ENCODE results near the gene LY6G5C.

The LY6G5C gene

DNA sequence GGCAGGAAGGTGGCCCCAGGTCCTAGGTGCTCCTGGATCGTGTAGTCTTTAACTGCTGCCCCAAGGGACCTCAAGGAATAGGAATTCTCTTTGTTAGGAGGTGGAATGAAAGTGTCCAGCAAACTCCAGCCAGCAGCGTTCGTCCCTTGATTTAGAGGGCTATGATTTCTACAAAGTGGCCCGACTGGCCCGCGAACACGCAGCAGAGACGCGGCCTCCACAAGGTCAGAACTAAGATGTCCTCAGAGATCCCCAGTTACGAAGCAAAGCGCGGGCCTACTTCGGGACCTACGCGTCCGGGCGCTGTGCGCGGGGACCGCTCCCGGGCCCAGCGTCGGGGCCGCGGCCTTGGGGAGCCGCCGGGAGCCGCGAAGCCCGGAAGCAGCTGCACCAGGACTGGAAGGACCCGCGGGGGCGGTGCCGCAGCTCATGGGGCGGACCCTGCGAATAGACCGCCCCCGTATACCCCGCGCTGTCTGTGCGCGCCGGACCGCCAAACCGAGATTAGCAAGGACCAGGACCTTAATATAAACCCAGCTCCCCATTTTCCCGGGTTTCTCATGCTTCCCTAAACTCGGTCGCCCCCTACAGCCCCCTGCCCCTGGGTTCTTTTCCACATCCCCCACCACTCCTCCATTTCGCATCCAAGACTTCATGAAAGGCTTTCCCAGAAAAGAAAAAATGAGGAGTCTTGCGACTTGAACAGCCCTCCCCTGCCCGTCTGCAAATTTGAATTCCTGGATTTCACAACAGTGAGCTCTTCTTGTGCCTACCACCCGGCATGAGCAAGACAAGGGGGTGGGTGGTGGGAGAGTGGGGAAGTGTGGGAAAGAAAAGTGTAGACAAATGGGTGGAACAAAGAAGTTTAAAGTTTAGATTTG, 20.2 kb downstream of the LY6G5C start, which contains the start of gene C6orf47:
Gene C6orf47, minus strand, starts transcription at position 398 of the 881 bp plus-strand sequence. CDS start 831 bp downstream, outside the sequence.
- peak; percentile 94 for DNase-seq

DNA sequence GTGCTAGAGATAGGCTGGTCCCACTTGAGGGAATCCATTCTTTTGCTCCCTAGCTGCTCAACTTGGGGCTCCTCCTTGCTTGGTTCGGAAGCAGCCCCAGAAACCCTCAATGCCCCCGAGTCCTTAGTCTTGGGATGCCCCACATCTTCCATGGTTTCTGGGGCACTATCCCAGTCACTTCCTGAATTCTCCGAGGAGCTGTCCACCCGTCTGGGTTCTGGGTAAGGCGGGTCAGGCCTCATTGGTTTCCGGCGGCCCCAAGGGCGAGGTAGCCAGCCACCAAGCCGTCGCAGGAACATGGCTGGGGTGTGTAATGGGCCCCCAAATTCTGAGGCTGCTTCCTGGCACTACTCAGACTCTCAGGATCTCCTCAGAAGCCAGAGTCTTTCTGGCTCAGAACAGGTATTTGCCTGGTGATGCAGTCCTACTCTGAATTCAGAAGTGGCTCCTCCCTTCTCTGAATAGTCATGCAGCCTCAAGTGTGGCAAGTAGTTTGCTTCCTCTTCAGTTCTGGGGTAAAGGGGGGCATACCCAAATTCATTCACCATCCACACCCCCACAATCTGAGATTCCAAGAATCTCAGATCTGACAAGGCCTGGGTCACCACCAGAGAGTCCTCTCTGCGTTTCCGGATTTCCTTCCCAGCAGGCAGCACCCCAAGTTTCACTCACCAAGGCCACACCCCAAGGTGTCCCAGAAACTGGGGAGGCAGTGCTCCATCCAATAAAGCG, 21.1 kb downstream of the LY6G5C start:
- DNase-seq: peak; percentile 37

DNA sequence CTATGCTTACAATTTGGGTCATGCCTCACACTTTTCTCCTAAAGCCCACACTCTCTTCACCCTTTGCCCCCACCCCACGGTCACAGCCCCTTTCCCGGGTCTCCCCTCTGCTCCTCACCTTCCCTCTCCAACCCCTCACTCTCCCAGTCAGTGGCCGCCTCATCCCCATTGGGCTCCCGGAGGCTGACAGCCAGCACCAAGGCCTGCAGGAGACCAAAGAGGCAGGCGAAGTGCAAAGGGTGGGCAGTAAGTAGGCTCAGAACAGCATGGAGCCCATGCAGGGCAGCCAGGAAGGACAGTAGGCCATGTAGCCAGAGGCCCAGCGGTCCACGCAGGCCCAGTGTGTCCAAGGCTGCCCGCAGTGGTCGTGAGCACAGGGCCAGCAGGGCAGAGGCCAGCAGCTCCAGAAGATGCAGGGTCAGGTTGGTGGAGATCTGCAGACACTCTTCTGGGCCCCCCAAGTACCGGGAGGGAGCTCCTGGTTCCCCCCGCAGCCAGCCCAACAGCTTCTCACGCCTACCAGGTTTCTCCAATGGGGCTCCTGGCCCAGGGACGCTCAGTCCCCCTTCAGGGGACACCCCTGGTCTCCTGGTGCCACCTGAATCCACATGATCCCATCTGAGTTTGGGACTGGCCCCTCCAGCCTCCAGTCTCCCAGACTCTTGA, 21.8 kb downstream of the LY6G5C start:
- no peak for DNase-seq

- no peak for DNase-seq
These were observed 22.6 kb downstream of the LY6G5C start for GRCh38 chr6:31658158-31658688.

DNA sequence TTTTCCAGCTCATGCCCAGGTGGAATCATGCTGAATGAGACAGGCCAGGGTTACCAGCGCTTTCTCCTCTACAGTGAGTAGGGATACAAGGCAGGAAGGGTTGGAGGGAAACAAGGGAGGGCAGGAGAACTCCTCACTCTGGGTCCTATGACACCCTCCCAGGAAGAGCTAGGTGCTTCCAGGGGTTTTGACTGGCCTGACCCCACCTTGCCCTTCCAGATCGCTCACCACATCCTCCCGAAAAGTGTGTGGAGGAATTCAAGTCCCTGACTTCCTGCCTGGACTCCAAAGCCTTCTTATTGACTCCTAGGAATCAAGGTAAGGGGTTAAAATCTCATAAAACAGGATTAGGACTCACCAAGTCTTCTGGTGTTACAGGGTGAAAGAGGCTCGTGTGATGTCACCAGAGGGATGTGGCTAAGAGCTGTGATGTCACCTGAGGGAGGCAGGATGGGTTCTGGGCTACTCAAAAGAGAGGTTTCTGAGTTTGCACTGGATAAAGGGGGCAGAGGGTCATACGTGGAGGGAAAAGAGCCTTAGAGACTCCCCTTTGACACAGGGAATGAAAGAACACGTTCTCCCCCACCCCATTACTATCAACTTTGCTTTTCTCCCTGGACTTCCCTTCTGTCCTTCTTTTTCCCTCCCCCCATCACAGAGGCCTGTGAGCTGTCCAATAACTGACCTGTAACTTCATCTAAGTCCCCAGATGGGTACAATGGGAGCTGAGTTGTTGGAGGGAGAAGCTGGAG, 23.3 kb downstream of the LY6G5C start:
- no peak for DNase-seq

GRCh38 chr6:31655349-31656237, 25.3 kb downstream of the LY6G5C start, which contains the start of gene APOM:
Gene APOM, plus strand, starts transcription at chr6:31655894. Its CDS starts 73 bp downstream, at chr6:31655967.
- DNase-seq: no peak

DNA sequence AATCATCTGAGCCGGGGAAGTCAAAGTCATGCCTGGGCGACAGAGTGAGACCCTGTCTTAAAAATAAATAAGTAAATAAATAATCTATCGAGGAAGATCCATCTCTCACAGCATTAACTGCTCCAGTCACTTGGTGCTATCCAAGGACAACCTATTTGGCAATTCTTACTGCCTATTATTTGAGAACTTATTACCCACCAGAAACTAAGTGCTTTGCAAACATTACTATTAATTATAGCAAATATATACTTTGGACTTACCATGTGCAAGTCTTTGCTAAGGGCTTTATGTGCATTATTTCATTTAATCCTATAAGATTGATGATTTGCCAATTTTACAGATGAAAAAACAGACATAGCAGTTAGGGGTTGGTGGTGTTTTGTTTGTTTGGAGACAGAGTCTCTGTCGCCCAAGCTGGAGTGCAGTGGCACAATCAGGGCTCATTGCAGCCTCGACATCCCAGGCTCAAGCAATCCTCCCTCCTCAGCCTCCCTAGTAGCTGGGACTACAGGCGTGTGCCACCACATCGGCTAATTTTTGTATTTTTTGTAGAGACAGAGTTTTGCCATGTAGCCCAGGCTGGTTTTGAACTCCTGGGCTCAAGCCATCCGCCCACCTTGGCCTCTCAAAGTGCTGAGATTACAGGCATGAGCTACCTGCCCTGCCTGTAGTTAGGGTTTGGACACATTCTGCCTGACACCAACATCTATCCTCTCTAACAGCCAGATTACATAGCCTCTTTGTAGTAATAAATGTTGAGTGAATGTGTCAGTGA, 26.1 kb downstream of the LY6G5C start:
- no peak for DNase-seq

DNA sequence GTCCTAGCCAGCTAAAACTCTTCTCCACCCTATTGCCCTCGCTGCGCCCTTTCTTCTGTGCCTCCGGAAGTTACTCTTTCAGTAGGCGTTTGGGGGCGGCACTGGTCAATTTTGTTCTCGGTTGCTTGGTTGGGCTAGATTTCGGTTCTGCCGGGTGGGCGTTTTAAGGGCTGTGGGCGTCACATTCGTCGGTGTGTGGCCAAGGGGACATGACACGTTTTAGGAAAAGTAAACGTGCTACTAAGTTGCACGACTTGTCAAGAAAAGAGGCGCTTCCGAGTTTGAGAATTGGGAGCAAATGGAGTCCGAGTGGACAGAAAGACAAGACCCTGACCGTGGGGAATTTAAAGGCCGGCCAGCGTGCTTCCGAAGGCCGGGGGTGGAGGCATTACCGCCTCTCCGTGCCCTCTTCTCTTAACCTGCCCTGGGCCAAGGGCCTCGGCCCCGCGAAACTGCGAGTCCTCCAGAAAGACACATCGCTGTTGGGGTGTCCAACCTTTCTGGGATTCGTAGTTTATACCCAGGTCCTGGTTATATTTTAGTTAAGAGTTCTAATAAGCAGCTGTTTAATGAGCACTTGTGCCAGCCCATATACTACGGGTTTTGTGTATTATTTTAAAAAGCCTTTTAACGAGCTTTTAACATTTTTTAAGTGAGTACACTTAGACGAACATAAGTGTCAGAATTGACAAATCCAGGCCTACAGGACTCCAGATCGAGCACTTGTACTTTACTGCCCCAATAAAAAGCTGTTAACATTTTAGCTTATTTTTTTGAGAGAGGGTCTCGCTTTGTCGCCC, 27.7 kb downstream of the LY6G5C start:
- peak; percentile 99 for DNase-seq

DNA sequence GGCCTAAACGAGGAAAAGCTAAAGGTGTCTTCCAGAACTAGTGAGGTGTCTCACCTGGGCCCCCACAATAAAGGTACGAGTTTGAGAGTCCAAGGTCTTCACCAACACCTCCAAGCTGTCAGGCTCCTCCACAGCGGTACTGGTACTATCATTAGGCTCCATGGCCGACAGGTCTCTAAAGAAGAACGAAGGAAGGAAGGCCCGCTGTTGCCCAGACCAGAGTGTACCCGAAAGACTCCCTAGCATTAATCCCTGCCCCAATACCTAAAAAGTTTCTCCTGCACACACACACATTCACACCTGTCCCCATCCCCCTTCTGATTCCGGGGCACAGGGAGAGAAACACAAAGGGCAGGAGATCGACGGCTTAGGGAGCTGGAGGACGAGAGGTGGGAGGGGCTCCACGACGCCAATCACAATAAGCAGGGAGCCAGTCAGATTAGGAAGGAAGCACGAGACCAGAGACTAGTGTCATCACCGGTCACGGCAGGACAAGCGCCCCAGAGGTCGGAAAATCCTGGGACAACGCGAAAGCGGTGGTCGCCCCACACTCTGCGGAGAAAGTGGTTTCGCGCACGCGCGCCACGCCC, 29.2 kb downstream of the LY6G5C start:
- DNase-seq: peak; percentile 85

DNA sequence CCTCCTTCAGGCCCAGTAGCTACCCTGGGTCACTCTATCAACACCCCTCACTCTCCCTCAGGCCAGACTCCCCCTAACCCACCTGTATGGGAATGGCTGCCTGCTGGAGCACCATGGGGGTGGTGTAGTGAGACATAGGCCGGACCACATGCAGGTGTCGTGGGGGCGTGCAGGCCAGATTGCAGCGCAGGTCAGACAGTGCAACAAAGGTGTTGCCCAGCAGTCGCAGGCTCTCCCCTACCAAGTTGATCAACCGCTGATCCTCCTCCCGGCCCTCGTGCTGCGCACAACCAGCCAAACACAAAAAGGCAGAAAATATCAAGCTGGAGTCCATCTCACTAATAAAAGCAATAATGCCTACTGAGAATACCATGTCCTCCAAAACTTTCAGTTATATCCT, 35.5 kb downstream of the LY6G5C start:
- DNase-seq: no peak

DNA sequence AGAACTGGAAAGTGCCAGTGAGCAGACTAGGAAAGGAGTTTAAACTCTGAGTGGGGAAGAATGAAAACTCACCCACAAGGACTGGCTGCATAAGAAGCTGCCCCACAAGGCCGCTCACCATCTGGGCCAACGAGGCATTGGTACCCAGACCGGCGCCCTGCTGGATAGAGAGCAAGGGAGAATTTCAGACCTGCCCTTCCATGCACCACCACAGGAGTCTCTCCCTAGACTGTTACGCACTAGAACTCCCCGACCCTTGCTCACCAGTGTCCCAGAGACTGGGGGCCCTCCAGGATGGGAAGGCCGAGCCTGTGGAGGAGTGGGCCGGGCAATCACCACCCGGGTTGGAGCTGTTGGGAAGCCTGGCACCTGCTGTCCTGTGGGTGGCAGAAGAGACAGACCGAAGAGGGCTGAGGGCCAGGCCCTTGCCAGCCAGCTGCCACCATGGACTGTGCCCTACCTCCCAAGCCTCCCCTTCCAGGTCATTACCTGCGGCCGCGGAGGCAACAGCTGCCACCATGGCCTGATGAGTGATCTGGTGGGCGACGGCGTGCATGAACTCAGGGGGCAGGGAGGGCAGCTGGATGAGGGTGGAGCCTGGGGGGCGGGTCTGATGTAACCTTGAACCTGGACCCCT, 36.9 kb downstream of the LY6G5C start:
- no peak for DNase-seq

DNA sequence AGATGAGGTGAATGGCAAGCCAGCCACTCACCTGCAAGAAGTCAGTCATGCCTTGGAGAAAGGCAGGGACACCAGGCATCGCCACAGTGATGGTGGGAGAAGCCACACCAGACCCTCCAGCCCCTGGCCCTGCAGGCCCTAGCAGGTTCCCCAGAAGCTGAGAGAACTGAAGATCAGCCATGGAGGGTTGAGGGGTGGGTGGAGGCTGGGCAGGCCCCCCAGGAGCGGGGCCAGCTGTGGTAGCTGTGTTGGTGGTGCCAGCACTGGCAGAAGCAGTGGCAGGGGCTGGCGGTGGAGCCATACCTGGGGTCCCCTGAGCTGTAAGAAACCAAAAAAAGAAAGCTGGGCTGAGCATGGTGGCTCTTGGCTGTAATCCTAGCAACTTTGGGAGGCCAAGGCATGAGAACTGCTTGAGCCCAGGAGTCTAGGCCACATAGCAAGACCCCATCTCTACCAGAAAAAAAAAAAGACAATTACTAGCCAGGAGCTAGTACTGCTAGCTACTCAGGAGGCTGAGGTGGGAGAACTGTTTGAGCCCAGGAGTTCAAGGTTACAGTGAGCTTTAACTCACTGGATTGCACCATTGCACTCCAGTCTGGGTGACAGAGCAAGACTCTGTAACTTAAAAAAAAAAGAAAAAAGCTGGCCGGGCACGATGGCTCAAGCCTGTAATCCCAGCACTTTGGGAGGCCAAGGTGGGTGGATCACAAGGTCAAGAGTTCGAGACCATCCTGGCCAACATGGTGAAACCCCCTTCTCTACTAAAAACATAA, 37.9 kb downstream of the LY6G5C start:
- DNase-seq: no peak

DNA sequence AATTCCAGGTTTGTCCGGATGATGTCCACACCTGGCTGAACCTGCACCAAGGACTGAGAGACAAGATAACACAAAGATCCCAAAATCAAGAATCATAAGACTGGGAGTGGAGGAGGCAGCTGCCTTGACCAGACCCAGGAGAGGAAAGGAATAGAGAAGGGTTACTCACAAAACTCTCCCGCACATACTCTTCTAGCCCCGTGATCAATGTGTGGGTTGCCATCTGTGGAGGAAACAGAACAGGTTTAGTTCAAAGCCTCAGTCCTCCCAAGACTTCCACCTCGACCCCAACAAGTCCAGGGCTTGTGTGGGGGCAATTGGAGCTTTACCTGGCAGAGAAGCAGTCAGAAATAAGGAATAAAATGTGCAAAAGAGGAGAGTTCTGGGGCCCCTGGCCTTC, 39.5 kb downstream of the LY6G5C start:
- DNase-seq: no peak

DNA sequence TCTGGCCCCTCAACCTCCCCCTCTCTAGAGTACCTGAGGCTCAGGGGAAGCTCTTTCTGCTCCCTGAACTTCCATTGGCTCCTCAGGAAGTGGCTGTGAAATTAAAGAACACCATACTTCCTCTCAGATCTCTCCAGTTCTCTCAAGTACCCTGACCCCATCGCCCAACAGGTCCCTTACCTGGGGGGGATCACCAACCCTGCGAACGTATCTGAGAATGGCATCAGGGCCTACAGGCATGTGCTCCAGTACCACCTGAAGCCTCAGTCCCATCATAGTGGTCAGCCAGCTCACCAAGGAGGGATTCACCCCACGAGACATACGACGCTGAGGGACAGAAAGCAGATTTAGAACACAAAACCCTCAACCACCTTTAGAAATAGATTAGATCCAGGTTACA, 40.3 kb downstream of the LY6G5C start:
- DNase-seq: no peak

DNA sequence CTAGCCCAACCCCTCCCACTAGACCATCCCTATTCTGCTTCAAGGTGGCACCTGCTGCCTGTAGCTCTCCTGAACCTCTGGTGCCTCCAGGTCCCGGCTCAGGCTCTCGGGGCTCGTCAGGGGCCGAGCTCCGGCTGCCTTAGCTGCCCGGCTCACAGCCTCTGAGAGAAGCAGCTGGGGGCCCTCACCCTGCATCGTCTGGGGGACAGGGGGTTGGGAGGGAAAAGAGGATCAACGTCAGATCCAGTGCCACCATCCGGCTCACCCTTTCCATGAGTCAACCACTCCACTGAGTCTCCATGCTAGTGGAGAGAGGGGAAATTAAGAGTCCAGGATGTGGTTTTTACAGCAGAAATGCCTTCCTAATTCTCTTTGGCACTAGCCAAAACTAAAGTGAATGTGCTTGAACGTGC, 41.4 kb downstream of the LY6G5C start:
- no peak for DNase-seq

DNA sequence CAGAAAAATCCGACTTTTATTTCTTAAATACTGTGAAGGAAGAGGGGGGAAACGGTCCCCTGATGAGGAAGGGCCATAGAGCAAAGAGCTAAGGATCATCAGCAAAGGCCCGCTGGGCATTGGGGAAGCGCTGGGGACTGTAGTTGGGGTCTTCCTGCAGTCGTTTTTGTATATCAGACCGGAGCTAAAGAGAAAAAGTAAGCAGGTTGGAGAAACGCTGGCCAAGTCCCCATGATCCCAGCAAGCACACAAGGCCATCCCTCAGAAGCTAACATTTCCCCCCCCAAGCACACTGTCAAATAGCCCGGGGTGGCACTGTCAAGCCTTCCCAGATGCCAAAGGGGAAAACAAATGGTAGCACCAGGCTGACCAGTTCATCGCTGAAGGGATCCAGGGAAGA, 41.8 kb downstream of the LY6G5C start:
- no peak for DNase-seq

DNA sequence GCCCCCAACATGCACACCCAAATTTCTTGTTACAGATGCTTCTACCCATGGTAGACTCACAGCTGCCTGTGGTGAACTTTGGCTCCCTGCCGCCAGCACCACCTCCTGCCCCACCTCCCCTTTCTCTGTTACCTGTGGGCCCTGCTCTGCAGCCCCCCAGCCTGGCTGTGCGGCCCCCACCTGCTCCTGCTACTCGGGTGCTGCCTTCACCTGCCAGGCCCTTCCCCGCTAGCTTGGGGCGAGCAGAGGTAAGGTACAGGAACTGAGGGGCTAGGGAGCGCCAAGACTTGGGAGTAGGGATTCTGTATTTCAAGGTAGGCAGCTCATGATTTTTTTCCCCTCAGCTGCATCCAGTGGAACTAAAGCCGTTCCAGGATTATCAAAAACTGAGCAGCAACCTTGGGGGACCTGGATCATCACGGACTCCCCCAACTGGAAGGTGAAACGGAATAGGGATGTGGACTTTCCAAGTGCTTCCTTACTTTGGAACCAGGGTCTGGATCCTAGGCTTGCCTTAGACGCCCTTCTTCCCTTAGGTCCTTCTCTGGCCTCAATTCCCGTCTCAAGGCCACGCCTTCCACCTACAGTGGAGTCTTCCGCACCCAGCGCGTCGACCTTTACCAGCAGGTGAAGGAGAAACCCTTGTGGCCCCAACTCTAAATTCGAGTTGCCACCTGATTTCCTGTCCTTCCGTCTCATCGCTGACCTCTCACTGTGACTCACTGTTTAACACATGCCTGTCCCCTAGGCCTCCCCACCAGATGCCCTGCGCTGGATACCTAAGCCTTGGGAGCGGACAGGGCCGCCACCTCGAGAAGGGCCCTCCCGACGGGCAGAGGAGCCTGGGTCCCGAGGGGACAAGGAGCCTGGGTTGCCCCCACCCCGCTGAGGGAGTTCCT, 43.9 kb downstream of the LY6G5C start:
- DNase-seq: no peak
